Left ventricle myocardium inferior (tissue), 1 donor: ENCODE data around the gene MMP17. TPM values are rescaled to one million over a fixed set of nuclear protein-coding genes. Genes with fewer than 3 reads are reported as not detected.

Source experiments
- DNase-seq: peaks from one replicate; pipeline ENCODE4 v3.0.0-alpha.2; 2020
- H3K27ac ChIP-seq: fragments of 200-600 bp; replicated peaks from 2 replicates; pipeline ENCODE4 v1.8.0; 2021
- H3K27me3 ChIP-seq: fragments of 200-600 bp; 2 replicates; pipeline ENCODE4 v1.8.0; 2021; ENCODE audit warnings: low read depth
- H3K36me3 ChIP-seq: fragments of 200-600 bp; 2 replicates; pipeline ENCODE4 v1.8.0; 2021
- H3K4me1 ChIP-seq: fragments of 200-600 bp; 2 replicates; pipeline ENCODE4 v1.8.0; 2021
- H3K4me3 ChIP-seq: fragments of 200-600 bp; 2 replicates; pipeline ENCODE4 v1.8.0; 2021; ENCODE audit warnings: mild to moderate bottlenecking, moderate library complexity
- H3K9me3 ChIP-seq: fragments of 200-600 bp; replicated peaks from 2 replicates; pipeline ENCODE4 v1.8.0; 2021
- intact Hi-C: fragments of 100-400 bp; cut with micrococcal nuclease; formaldehyde crosslinking; loops from one replicate; pipeline ENCODE4 v1.11.0; 2022
- total RNA-seq: library from RNA; stranded (reverse); fragmentation: NEBNext Ultra II Directional; extraction: Animal tissue kit (Norgen Biotek cat#: 25700); gene quantifications from one replicate; pipeline ENCODE4 v1.2.1, GENCODE V29; 2021
- TF ChIP-seq, protein P1 (sequence below): fragments of 200-600 bp; IDR thresholded peaks from 2 replicates; pipeline ENCODE4 v1.8.0; 2021; ENCODE audit warnings: antibody characterized with exemption, mild to moderate bottlenecking, borderline replicate concordance
- donor health status: DM: no; HTN: yes; CAD: no; lungs with severe emphysema.

Gene MMP17
- total RNA-seq, 1 donor from 2014 or later = 0.77 TPM

DNA sequence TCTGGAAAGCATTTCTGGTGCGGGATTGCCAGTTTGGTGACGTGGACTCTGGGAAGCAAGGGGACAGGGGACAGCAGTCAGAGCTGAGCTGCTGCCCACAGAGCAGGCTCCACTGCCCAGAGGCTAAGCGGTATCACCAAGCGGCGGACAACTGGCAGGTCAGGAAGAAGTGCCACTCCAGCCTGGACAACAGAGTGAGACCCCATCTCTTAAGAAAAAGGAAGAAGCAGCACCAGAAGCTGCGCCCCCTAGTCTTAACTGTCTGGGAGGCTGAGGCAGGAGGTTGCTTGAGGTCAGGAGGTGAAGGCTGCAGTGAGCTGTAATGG is 31.8 kb upstream of the MMP17 start:
- Histone ChIP-seq H3K27me3 (no peaks in the 10 kb centered on the region), H3K9me3 (no peaks in the 10 kb centered on the region), H3K27ac (no peak overlapping the region), H3K4me3 (no peak overlapping the region), H3K36me3 (peaks cover 81% of the 10 kb centered on the region), H3K4me1 (no peaks in the 10 kb centered on the region)
- TF ChIP-seq, protein P1, sequence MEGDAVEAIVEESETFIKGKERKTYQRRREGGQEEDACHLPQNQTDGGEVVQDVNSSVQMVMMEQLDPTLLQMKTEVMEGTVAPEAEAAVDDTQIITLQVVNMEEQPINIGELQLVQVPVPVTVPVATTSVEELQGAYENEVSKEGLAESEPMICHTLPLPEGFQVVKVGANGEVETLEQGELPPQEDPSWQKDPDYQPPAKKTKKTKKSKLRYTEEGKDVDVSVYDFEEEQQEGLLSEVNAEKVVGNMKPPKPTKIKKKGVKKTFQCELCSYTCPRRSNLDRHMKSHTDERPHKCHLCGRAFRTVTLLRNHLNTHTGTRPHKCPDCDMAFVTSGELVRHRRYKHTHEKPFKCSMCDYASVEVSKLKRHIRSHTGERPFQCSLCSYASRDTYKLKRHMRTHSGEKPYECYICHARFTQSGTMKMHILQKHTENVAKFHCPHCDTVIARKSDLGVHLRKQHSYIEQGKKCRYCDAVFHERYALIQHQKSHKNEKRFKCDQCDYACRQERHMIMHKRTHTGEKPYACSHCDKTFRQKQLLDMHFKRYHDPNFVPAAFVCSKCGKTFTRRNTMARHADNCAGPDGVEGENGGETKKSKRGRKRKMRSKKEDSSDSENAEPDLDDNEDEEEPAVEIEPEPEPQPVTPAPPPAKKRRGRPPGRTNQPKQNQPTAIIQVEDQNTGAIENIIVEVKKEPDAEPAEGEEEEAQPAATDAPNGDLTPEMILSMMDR = no peak
- intact Hi-C loops = no loop called here
- no peak for DNase-seq

DNA sequence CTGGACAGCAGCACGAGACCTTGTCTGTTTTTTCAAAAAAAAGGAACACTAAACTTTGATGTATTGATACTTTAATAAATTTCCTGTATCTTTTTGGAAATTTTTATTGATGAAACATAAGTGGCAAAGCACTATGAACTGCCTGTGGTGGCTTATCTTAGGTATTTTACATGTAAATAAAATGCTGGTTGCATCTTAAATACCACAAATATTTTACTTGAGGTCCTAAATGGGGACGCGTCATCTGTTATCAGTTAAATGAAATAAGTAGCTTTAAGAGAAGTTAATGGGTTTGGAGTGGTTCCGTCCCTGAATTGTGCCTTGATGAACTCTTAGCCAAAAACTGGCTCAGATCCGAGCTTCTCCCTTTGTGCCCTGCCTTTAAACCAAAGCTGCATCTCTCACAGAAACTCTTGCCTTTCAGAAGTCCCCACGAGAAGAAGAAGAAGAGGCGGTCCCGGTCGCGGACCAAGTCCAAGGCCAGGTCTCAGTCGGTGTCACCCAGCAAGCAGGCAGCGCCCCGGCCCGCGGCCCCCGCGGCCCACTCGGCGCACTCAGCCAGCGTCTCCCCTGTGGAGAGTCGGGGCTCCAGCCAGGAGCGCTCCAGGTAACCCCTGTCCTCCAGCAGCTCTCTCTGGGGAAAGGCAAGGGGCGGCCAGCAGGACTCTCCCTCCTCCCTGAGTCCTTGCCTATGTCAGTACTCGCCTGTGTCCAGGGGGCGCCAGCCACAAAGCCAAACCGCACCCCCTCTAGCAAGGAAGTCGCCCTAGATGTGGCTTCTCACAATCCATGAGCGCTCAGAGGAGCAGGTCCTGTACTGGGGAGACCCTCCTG is 31.2 kb upstream of the MMP17 start:
- Histone ChIP-seq H3K27me3 (no peaks in the 10 kb centered on the region), H3K4me3 (no peak overlapping the region), H3K4me1 (no peaks in the 10 kb centered on the region), H3K36me3 (peaks cover 79% of the 10 kb centered on the region), H3K27ac (no peak overlapping the region), H3K9me3 (no peaks in the 10 kb centered on the region)
- DNase-seq = no peak
- TF ChIP-seq, protein P1 = no peak
- intact Hi-C loops = no loop called here

DNA sequence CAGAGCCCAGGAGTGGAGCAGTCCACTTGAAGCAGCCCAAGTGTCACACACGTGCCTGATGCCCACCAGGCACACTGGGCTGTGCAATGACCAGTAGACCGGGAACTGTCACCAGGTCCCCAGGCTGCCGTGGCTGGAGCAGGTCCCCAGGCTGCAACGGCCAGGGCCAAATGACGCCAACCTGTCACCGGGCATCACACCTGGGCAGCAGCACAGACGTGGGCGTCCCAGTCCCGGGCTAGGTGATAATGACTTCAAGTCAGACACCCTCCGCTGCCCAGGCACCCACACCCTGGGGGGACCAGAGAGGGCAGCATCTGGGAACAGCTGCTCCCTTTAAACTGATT is 30.6 kb upstream of the MMP17 start:
- TF ChIP-seq, protein P1 = no peak
- no peak for DNase-seq
- H3K4me1 ChIP-seq = no peaks in the 10 kb centered on the region
- intact Hi-C loops = no loop called here
- no peak overlapping the region for H3K4me3 ChIP-seq
- H3K9me3 ChIP-seq = no peaks in the 10 kb centered on the region
- no peaks in the 10 kb centered on the region for H3K27me3 ChIP-seq
- H3K27ac ChIP-seq = no peak overlapping the region
- H3K36me3 ChIP-seq = peaks cover 79% of the 10 kb centered on the region

DNA sequence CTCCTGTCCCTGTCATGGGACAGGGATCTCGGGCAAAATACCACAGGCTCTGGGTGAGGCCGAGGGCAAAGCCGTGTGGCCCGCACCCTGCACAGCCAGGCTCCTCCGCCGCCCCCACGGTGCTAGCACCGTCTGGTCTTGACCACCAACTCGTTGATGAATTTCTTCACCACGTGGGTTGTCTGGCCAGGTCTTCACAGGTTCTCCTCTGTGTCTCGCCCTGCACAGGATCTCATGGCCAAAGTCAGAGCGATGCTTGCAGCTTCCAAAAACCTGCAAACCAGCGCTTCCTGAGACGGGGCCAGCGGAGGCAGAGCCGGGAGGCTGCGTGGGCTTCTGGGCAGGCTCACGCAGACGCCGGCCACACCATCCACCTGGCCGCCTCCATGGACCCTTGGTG is 29.0 kb upstream of the MMP17 start:
- Histone ChIP-seq H3K27ac (no peak overlapping the region), H3K27me3 (no peaks in the 10 kb centered on the region), H3K4me1 (no peaks in the 10 kb centered on the region), H3K36me3 (peaks cover 68% of the 10 kb centered on the region), H3K4me3 (no peak overlapping the region), H3K9me3 (no peaks in the 10 kb centered on the region)
- intact Hi-C loops = no loop called here
- TF ChIP-seq, protein P1 = no peak
- DNase-seq = no peak

DNA sequence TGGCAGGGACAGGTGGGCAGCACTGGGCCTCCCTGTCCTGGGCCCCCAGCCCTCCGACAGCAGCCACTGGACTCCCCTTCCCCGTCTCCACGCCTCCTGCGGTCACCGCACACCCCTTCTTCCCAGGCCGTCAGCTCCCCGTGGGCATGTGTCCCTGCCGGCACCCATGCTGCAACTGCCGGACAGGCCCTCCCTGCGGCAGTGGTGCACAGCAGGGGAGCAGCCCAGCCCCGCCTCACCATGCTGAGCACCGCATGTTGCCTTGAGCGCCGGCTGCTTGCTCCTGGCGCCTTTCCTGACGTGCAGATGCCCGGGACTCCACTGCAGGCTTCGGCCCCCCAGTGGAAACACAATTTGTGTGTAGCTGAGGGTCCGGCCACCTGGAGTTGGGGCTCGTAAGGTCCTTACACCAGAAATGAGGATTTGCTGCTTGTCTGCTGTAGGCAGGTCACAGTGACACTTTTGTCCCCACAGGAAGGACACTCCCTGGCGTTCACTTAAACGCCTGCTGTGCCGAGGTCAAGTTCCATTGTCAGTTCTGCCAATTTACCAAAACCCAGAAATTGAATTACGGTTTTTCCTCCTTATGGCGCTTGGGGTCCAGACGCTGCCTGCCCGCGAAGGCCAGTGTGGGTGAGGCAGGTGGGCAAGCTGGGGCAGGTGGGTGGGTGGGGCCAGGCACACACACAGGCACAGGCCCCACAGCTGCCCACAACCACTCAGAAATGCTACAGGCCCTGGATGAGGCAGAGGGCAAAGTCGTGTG is 28.2 kb upstream of the MMP17 start:
- Histone ChIP-seq H3K27me3 (no peaks in the 10 kb centered on the region), H3K4me3 (no peak overlapping the region), H3K4me1 (no peaks in the 10 kb centered on the region), H3K9me3 (no peaks in the 10 kb centered on the region), H3K36me3 (peaks cover 67% of the 10 kb centered on the region), H3K27ac (no peak overlapping the region)
- TF ChIP-seq, protein P1 = no peak
- DNase-seq = no peak
- intact Hi-C loops = no loop called here
